ENCODE results near the gene PAGE3. TPM values are rescaled to one million over a fixed set of nuclear protein-coding genes. Genes with fewer than 3 reads are reported as not detected.

PAGE3 gene
- total and polyA plus RNA-seq, 2 of the 8 experiments (the other 6 are each of a cell fraction or from before 2014, with no cell fraction given), result not detected

GRCh38 chrX:55213381-55213780 is 51.3 kb downstream of the PAGE3 start (continued):
- TF ChIP-seq USF2 (IDR thresholded peaks at IDR 0.05; ENCODE audit: low read length) (no peak), SRF (IDR thresholded peaks at IDR 0.05; ENCODE audit: low read depth, low read length) (no peak), MAFK (IDR thresholded peaks at IDR 0.05; ENCODE audit: low read depth, low read length) (no peak)
